HepG2 (cell line): Measurements from ENCODE around the gene PPP1R3C. TPM values are rescaled to one million over a fixed set of nuclear protein-coding genes. Genes with fewer than 3 reads are reported as not detected.

Source experiments
- HCFC1 ChIP-seq: fragments of 150-350 bp; IDR thresholded peaks from 2 replicates; pipeline ENCODE4 v1.6.1; 2014; ENCODE audit warnings: low read depth, low read length
- ZNF569 ChIP-seq: sonication (generic); formaldehyde crosslinking; IDR thresholded peaks from 2 replicates; pipeline ENCODE4 v1.5.0; 2020; ENCODE audit warnings: mild to moderate bottlenecking, missing genetic modification reagents, moderate library complexity, borderline replicate concordance
- polyA plus RNA-seq, 8 experiments: library from polyadenylated mRNA; depleted of rRNA in 3 of 8; stranded (reverse) in 7 of 8; unstranded in 1 of 8; fragments of >200 nt; fragmentation: Illumina TruSeq in 4 of 8; extraction: Trizol in 4 of 8; gene quantifications; 2 replicates each; pipeline versions ENCODE4 v1.2.1 to v1.2.3, GENCODE V29; 2011 to 2016; ENCODE audit warnings: low read depth in 4 of 8, missing spikeins in 1 of 8, mixed read lengths in 1 of 8; ENCODE audit not compliant: insufficient read depth in 1 of 8
- total RNA-seq, 5 experiments: library from RNA; depleted of rRNA; stranded (reverse); fragments of >200 nt; fragmentation: Illumina TruSeq; extraction: Trizol; gene quantifications; 2 replicates each; pipeline ENCODE4 v1.2.3, GENCODE V29; 2016; ENCODE audit warnings: low read depth in 1 of 5
- TF ChIP-seq, protein P1 (sequence below): sonication (generic); formaldehyde crosslinking; IDR thresholded peaks from 2 replicates; pipeline ENCODE4 v1.4.0; 2020; ENCODE audit warnings: missing genetic modification reagents
- TF ChIP-seq, protein P2 (sequence below): sonication (generic); formaldehyde crosslinking; IDR thresholded peaks from 2 replicates; pipeline ENCODE4 v1.5.0; 2020; ENCODE audit warnings: mild to moderate bottlenecking, missing genetic modification reagents
- TF ChIP-seq, protein P3 (sequence below): sonication (generic); formaldehyde crosslinking; IDR thresholded peaks from 2 replicates; pipeline ENCODE4 v1.8.0; 2022; ENCODE audit warnings: mild to moderate bottlenecking, missing genetic modification reagents
- TF ChIP-seq, protein P4 (sequence below): sonication (generic); formaldehyde crosslinking; IDR thresholded peaks from 2 replicates; pipeline ENCODE4 v1.4.0; 2020; ENCODE audit warnings: low read depth, mild to moderate bottlenecking, missing genetic modification reagents

PPP1R3C gene
- total and polyA plus RNA-seq, 2 of the 13 experiments (the other 11 are each of a cell fraction or from before 2014, with no cell fraction given) = 13.3 to 14.8 TPM

DNA sequence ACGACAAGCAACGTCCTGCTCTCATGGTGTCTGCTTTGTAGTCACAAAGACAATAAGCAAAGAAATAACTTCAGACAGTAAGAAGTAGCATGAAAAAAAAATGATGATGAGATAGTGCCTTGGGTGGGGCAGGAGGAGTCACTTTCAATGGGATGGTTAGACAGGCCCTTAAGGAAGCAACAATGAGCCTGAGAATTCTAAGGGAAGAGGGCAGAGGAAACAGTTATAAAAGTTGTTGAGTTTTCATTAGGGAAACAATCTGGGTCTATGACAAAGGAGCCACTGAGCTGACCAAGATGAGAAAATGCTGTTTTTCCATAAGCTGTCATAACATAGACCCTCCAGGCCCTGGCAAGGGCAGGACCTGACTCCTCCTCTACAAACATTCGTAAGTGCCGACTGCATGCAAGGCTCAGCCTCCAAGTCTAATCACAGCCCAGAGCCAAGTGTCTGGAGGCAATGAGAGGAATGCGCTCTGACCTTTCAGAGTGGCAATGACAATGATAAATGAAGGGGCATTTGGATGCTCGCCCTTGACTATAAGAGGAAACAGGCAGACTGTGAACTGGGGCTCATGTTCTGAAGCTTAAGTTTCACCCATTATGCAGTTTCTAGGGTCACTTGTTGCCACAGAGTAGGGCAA, 43.7 kb downstream of the PPP1R3C start (continued):
- TF ChIP-seq, protein P1, sequence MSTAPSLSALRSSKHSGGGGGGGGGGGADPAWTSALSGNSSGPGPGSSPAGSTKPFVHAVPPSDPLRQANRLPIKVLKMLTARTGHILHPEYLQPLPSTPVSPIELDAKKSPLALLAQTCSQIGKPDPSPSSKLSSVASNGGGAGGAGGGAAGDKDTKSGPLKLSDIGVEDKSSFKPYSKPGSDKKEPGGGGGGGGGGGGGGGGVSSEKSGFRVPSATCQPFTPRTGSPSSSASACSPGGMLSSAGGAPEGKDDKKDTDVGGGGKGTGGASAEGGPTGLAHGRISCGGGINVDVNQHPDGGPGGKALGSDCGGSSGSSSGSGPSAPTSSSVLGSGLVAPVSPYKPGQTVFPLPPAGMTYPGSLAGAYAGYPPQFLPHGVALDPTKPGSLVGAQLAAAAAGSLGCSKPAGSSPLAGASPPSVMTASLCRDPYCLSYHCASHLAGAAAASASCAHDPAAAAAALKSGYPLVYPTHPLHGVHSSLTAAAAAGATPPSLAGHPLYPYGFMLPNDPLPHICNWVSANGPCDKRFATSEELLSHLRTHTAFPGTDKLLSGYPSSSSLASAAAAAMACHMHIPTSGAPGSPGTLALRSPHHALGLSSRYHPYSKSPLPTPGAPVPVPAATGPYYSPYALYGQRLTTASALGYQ (CRISPR knock-in tag) = no peak
- TF ChIP-seq, protein P2, sequence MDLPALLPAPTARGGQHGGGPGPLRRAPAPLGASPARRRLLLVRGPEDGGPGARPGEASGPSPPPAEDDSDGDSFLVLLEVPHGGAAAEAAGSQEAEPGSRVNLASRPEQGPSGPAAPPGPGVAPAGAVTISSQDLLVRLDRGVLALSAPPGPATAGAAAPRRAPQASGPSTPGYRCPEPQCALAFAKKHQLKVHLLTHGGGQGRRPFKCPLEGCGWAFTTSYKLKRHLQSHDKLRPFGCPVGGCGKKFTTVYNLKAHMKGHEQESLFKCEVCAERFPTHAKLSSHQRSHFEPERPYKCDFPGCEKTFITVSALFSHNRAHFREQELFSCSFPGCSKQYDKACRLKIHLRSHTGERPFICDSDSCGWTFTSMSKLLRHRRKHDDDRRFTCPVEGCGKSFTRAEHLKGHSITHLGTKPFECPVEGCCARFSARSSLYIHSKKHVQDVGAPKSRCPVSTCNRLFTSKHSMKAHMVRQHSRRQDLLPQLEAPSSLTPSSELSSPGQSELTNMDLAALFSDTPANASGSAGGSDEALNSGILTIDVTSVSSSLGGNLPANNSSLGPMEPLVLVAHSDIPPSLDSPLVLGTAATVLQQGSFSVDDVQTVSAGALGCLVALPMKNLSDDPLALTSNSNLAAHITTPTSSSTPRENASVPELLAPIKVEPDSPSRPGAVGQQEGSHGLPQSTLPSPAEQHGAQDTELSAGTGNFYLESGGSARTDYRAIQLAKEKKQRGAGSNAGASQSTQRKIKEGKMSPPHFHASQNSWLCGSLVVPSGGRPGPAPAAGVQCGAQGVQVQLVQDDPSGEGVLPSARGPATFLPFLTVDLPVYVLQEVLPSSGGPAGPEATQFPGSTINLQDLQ (CRISPR knock-in tag) = no peak
- TF ChIP-seq HCFC1 = no peak
- TF ChIP-seq, protein P3, sequence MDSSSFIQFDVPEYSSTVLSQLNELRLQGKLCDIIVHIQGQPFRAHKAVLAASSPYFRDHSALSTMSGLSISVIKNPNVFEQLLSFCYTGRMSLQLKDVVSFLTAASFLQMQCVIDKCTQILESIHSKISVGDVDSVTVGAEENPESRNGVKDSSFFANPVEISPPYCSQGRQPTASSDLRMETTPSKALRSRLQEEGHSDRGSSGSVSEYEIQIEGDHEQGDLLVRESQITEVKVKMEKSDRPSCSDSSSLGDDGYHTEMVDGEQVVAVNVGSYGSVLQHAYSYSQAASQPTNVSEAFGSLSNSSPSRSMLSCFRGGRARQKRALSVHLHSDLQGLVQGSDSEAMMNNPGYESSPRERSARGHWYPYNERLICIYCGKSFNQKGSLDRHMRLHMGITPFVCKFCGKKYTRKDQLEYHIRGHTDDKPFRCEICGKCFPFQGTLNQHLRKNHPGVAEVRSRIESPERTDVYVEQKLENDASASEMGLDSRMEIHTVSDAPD (CRISPR knock-in tag) = no peak
- TF ChIP-seq ZNF569 = no peak
- TF ChIP-seq, protein P4, sequence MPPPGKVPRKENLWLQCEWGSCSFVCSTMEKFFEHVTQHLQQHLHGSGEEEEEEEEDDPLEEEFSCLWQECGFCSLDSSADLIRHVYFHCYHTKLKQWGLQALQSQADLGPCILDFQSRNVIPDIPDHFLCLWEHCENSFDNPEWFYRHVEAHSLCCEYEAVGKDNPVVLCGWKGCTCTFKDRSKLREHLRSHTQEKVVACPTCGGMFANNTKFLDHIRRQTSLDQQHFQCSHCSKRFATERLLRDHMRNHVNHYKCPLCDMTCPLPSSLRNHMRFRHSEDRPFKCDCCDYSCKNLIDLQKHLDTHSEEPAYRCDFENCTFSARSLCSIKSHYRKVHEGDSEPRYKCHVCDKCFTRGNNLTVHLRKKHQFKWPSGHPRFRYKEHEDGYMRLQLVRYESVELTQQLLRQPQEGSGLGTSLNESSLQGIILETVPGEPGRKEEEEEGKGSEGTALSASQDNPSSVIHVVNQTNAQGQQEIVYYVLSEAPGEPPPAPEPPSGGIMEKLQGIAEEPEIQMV (CRISPR knock-in tag) = no peak
